HEK293 (cell line): ENCODE data around the gene DLG1.

Experiments
- CTCF ChIA-PET: fragments of 350-600 bp; formaldehyde crosslinking; extraction: SDS; loops from one replicate; lab custom pipeline; 2021; ENCODE audit warnings: antibody characterized with exemption; lab: Yijun Ruan, JAX
- POLR2A ChIA-PET: fragments of 300-600 bp; formaldehyde crosslinking; extraction: SDS; loops from one replicate; lab custom pipeline; 2020; ENCODE audit warnings: antibody characterized with exemption, inconsistent platforms; lab: Yijun Ruan, JAX
- H3K27ac ChIP-seq: fragments of 200-500 bp; sonication (Bioruptor generic); 2 replicates; pipeline ENCODE4 v1.5.1; 2014; ENCODE audit warnings: low read depth, low read length, control low read depth, inconsistent platforms; ENCODE audit errors: extremely low read depth
- H3K36me3 ChIP-seq, 2 experiments: fragments of 200-500 bp in 1 of 2; sonication (Bioruptor generic) in 1 of 2; 1 replicate in 1 of 2; 2 replicates in 1 of 2; pipeline ENCODE4 v1.5.1; 2014 to 2017; ENCODE audit warnings: inconsistent platforms in 2 of 2, low read length in 2 of 2; ENCODE audit not compliant: control insufficient read depth in 2 of 2, insufficient read depth in 1 of 2
- H3K4me1 ChIP-seq: fragments of 200-500 bp; sonication (Bioruptor generic); 2 replicates; pipeline ENCODE4 v1.5.1; 2014; ENCODE audit warnings: mild to moderate bottlenecking, low read length, inconsistent platforms; ENCODE audit not compliant: control insufficient read depth, insufficient read depth
- H3K4me3 ChIP-seq: 2 replicates; pipeline ENCODE4 v1.5.1; 2011; ENCODE audit warnings: low read depth, mild to moderate bottlenecking, control low read depth, low read length, moderate library complexity
- H3K9me3 ChIP-seq: fragments of 200-500 bp; sonication (Bioruptor generic); 2 replicates; pipeline ENCODE4 v1.5.1; 2014; ENCODE audit warnings: low read depth, low read length, inconsistent platforms; ENCODE audit not compliant: control insufficient read depth, insufficient read depth
- FEZF1 ChIP-seq: fragments of 450-650 bp; formaldehyde crosslinking; IDR thresholded peaks from 2 replicates; pipeline ENCODE4 v1.5.1; 2016; ENCODE audit warnings: missing biosample characterization, missing genetic modification characterization
- GFI1B ChIP-seq: fragments of 450-650 bp; formaldehyde crosslinking; IDR thresholded peaks from 2 replicates; pipeline ENCODE4 v1.5.1; 2016; ENCODE audit warnings: missing biosample characterization, missing genetic modification characterization
- GLI4 ChIP-seq: fragments of 450-650 bp; formaldehyde crosslinking; IDR thresholded peaks from 2 replicates; pipeline ENCODE4 v1.5.1; 2016; ENCODE audit warnings: missing biosample characterization, missing genetic modification characterization
- HOXD13 ChIP-seq: sonication (generic); formaldehyde crosslinking; IDR thresholded peaks from 2 replicates; pipeline ENCODE4 v1.8.0; 2022; ENCODE audit warnings: missing genetic modification reagents, borderline replicate concordance
- OSR2 ChIP-seq: fragments of 450-650 bp; formaldehyde crosslinking; IDR thresholded peaks from 2 replicates; pipeline ENCODE4 v1.5.1; 2016; ENCODE audit warnings: missing biosample characterization, missing genetic modification characterization
- PRDM10 ChIP-seq: fragments of 450-650 bp; formaldehyde crosslinking; IDR thresholded peaks from 2 replicates; pipeline ENCODE4 v1.5.1; 2016; ENCODE audit warnings: missing biosample characterization, missing genetic modification characterization
- PRDM6 ChIP-seq: fragments of 450-650 bp; formaldehyde crosslinking; IDR thresholded peaks from 2 replicates; pipeline ENCODE4 v1.5.1; 2017; ENCODE audit warnings: missing biosample characterization, missing genetic modification characterization
- SCRT2 ChIP-seq: fragments of 450-650 bp; formaldehyde crosslinking; IDR thresholded peaks from 2 replicates; pipeline ENCODE4 v1.5.1; 2016; ENCODE audit warnings: missing biosample characterization, missing genetic modification characterization
- YY2 ChIP-seq: fragments of 450-650 bp; formaldehyde crosslinking; IDR thresholded peaks from 2 replicates; pipeline ENCODE4 v1.5.1; 2016; ENCODE audit warnings: missing biosample characterization, missing genetic modification characterization
- ZBTB11 ChIP-seq: fragments of 450-650 bp; formaldehyde crosslinking; conservative IDR thresholded peaks from 2 replicates; pipeline ENCODE4 v1.5.1; 2016; ENCODE audit warnings: low read depth, missing biosample characterization, missing genetic modification characterization
- ZBTB21 ChIP-seq: fragments of 450-650 bp; formaldehyde crosslinking; IDR thresholded peaks from 2 replicates; pipeline ENCODE4 v1.5.1; 2017; ENCODE audit warnings: missing biosample characterization, missing genetic modification characterization
- ZNF211 ChIP-seq: fragments of 450-650 bp; formaldehyde crosslinking; IDR thresholded peaks from 2 replicates; pipeline ENCODE4 v1.5.1; 2016; ENCODE audit warnings: low read depth, missing biosample characterization, missing genetic modification characterization
- ZNF221 ChIP-seq: fragments of 450-650 bp; formaldehyde crosslinking; IDR thresholded peaks from 2 replicates; pipeline ENCODE4 v1.5.1; 2017; ENCODE audit warnings: missing biosample characterization, missing genetic modification characterization, borderline replicate concordance
- ZNF248 ChIP-seq: fragments of 450-650 bp; formaldehyde crosslinking; IDR thresholded peaks from 2 replicates; pipeline ENCODE4 v1.5.1; 2017; ENCODE audit warnings: missing biosample characterization, missing genetic modification characterization
- ZNF324 ChIP-seq: fragments of 450-650 bp; formaldehyde crosslinking; IDR thresholded peaks from 2 replicates; pipeline ENCODE4 v1.5.1; 2016; ENCODE audit warnings: missing biosample characterization, missing genetic modification characterization
- ZNF513 ChIP-seq: fragments of 450-650 bp; IDR thresholded peaks from 2 replicates; pipeline ENCODE4 v1.5.1; 2018; ENCODE audit warnings: missing biosample characterization, missing genetic modification characterization
- ZNF626 ChIP-seq: fragments of 450-650 bp; sonication (Bioruptor Pico); formaldehyde crosslinking; IDR thresholded peaks from 2 replicates; pipeline ENCODE4 v1.5.1; 2018; ENCODE audit warnings: missing biosample characterization, missing genetic modification characterization, inconsistent platforms
- ZNF629 ChIP-seq: fragments of 450-650 bp; formaldehyde crosslinking; IDR thresholded peaks from 2 replicates; pipeline ENCODE4 v1.5.1; 2017; ENCODE audit warnings: missing biosample characterization, missing genetic modification characterization
- ZNF645 ChIP-seq: fragments of 450-650 bp; formaldehyde crosslinking; IDR thresholded peaks from 2 replicates; pipeline ENCODE4; 2016; ENCODE audit warnings: missing biosample characterization, missing genetic modification characterization
- ZNF692 ChIP-seq: fragments of 450-650 bp; formaldehyde crosslinking; IDR thresholded peaks from 2 replicates; pipeline ENCODE4 v1.5.1; 2016; ENCODE audit warnings: missing biosample characterization, missing genetic modification characterization
- ZNF704 ChIP-seq: fragments of 450-650 bp; formaldehyde crosslinking; IDR thresholded peaks from 2 replicates; pipeline ENCODE4 v1.5.1; 2016; ENCODE audit warnings: missing biosample characterization, missing genetic modification characterization
- ZSCAN16 ChIP-seq: fragments of 450-650 bp; formaldehyde crosslinking; IDR thresholded peaks from 2 replicates; pipeline ENCODE4 v1.5.1; 2016; ENCODE audit warnings: missing biosample characterization, missing genetic modification characterization
- ZSCAN23 ChIP-seq: fragments of 450-650 bp; formaldehyde crosslinking; IDR thresholded peaks from 2 replicates; pipeline ENCODE4 v1.5.1; 2016; ENCODE audit warnings: missing biosample characterization, missing genetic modification characterization
- ZXDB ChIP-seq: fragments of 450-650 bp; formaldehyde crosslinking; IDR thresholded peaks from 2 replicates; pipeline ENCODE4 v1.5.1; 2016; ENCODE audit warnings: missing biosample characterization, missing genetic modification characterization

Gene DLG1

GRCh38 chr3:197196192-197196591, 102.2 kb downstream of the DLG1 start:
- CTCF ChIA-PET: interaction anchor here (0.6 to 2.1 kb wide), 2 partner anchors 9 to 247 kb away, joined by 3 to 11 read pairs; no protein-coding TSS in a partner anchor
- Histone ChIP-seq H3K36me3 (peaks cover 0 to 4% of the 10 kb centered on the region in 2 experiments; a peak in 1 of 3 replicates), H3K27ac (no peak overlapping the region), H3K4me1 (no peaks in the 10 kb centered on the region), H3K4me3 (no peak overlapping the region), H3K9me3 (no peaks in the 10 kb centered on the region)
- TF ChIP-seq ZNF211 (tag by site-specific recombination) (no peak), ZNF629 (peak; percentile 36; the same call in 1 of the 2 replicates), PRDM6 (tag by site-specific recombination) (peak; percentile 93), ZNF626 (tag by site-specific recombination) (no peak), ZNF513 (tag by site-specific recombination) (no peak), FEZF1 (peak; percentile 30; the same call in 1 of the 2 replicates), PRDM10 (tag by site-specific recombination) (no peak), ZSCAN16 (tag by site-specific recombination) (no peak), ZNF704 (no peak), YY2 (no peak), ZBTB21 (tag by site-specific recombination) (no peak), GLI4 (tag by site-specific recombination) (no peak), ZNF248 (tag by site-specific recombination) (no peak), SCRT2 (no peak), HOXD13 (no peak), ZBTB11 (tag by site-specific recombination) (no peak), ZSCAN23 (tag by site-specific recombination) (no peak), OSR2 (tag by site-specific recombination) (peak; percentile 40; the same call in 1 of the 2 replicates), ZNF692 (tag by site-specific recombination) (no peak), ZNF645 (tag by site-specific recombination) (no peak), ZNF221 (tag by site-specific recombination) (no peak), ZXDB (tag by site-specific recombination) (0 out of 2 replicates have a peak, but pooled peaks have one; percentile 24), GFI1B (0 out of 2 replicates have a peak, but pooled peaks have one; percentile 27), ZNF324 (tag by site-specific recombination) (no peak)
- POLR2A ChIA-PET: no interaction called here
